Neutrophil (primary cell): ENCODE results near the gene ETV5.

Experiments used
- H3K27ac ChIP-seq: fragments of 200-600 bp; sonication (generic); 2 replicates; pipeline ENCODE4 v1.5.1; 2016; ENCODE audit warnings: mild to moderate bottlenecking, moderate library complexity
- H3K27me3 ChIP-seq: fragments of 200-600 bp; sonication (generic); 2 replicates; pipeline ENCODE4 v1.6.0; 2016; ENCODE audit warnings: mild to moderate bottlenecking
- H3K36me3 ChIP-seq: fragments of 200-600 bp; sonication (generic); 2 replicates; pipeline ENCODE4 v1.5.1; 2017
- H3K4me1 ChIP-seq, 2 experiments: fragments of 200-600 bp in 1 of 2; sonication (generic) in 1 of 2; 1 replicate in 1 of 2; 2 replicates in 1 of 2; pipeline versions ENCODE4 v1.5.1 to v1.6.1; 2013 to 2016; ENCODE audit warnings: low read depth in 1 of 2, low read length in 1 of 2, mild to moderate bottlenecking in 1 of 2, moderate library complexity in 1 of 2; ENCODE audit not compliant: control insufficient read depth in 1 of 2, insufficient read depth in 1 of 2
- H3K4me3 ChIP-seq, 2 experiments: fragments of 200-600 bp in 1 of 2; sonication (generic) in 1 of 2; 1 replicate in 1 of 2; 2 replicates in 1 of 2; pipeline ENCODE4 v1.5.1; 2013 to 2016; ENCODE audit warnings: low read depth in 1 of 2, low read length in 1 of 2, mild to moderate bottlenecking in 1 of 2, moderate library complexity in 1 of 2
- H3K9me3 ChIP-seq: fragments of 200-600 bp; sonication (generic); 2 replicates; pipeline ENCODE4 v1.5.1; 2016
- TF ChIP-seq, protein P1 (sequence below): fragments of 200-600 bp; sonication (generic); IDR thresholded peaks from 2 replicates; pipeline ENCODE4 v1.5.1; 2016; ENCODE audit warnings: antibody characterized with exemption

ETV5 gene

DNA sequence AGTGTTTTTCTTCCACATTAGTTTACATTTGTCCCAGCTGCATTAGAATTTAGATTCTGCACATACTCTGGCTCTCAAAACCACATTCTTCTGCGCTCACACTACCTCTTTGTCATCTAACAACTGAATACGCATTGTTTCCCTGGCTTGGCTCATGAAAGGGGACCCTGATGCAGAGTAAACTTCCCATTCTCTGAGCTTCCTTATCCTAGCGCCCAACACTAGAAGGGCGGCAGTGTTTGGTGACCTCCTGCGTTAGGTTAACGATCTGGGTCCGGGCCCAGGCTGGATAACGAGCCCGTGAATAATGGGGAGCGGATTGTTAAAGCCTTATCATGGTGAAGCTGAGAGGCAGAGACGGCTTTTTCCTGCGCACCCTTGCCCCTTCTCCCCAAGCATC is 63.9 kb downstream of the ETV5 start:
- no peaks in the 10 kb centered on the region for H3K36me3 ChIP-seq
- no peak overlapping the region for H3K27ac ChIP-seq
- H3K27me3 ChIP-seq: no peaks in the 10 kb centered on the region
- H3K4me1 ChIP-seq: no peaks in the 10 kb centered on the region
- H3K9me3 ChIP-seq: no peaks in the 10 kb centered on the region
- TF ChIP-seq, protein P1, sequence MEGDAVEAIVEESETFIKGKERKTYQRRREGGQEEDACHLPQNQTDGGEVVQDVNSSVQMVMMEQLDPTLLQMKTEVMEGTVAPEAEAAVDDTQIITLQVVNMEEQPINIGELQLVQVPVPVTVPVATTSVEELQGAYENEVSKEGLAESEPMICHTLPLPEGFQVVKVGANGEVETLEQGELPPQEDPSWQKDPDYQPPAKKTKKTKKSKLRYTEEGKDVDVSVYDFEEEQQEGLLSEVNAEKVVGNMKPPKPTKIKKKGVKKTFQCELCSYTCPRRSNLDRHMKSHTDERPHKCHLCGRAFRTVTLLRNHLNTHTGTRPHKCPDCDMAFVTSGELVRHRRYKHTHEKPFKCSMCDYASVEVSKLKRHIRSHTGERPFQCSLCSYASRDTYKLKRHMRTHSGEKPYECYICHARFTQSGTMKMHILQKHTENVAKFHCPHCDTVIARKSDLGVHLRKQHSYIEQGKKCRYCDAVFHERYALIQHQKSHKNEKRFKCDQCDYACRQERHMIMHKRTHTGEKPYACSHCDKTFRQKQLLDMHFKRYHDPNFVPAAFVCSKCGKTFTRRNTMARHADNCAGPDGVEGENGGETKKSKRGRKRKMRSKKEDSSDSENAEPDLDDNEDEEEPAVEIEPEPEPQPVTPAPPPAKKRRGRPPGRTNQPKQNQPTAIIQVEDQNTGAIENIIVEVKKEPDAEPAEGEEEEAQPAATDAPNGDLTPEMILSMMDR: no peak
- no peak overlapping the region for H3K4me3 ChIP-seq

DNA sequence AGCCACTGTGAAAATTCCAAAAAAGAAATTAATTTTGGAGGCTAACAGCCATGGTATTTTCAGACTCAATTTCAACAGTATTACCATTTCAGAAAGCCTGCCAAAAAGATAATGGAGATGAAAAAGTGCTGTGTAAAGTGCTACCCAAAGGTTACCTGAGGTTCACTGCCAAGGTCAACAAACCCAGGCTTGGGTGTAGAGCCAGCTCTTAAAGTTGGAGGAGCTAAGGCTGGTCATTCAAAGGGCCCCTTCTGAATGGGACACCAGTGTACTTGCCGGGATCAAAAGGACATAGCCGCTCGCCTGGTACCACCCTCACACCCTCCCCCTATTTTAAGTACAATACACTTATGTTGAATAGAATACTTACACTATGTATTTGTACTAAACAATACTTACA is 64.5 kb downstream of the ETV5 start:
- no peaks in the 10 kb centered on the region for H3K36me3 ChIP-seq
- H3K4me1 ChIP-seq: no peaks in the 10 kb centered on the region
- no peaks in the 10 kb centered on the region for H3K9me3 ChIP-seq
- H3K27me3 ChIP-seq: no peaks in the 10 kb centered on the region
- no peak overlapping the region for H3K27ac ChIP-seq
- TF ChIP-seq, protein P1: no peak
- no peak overlapping the region for H3K4me3 ChIP-seq

DNA sequence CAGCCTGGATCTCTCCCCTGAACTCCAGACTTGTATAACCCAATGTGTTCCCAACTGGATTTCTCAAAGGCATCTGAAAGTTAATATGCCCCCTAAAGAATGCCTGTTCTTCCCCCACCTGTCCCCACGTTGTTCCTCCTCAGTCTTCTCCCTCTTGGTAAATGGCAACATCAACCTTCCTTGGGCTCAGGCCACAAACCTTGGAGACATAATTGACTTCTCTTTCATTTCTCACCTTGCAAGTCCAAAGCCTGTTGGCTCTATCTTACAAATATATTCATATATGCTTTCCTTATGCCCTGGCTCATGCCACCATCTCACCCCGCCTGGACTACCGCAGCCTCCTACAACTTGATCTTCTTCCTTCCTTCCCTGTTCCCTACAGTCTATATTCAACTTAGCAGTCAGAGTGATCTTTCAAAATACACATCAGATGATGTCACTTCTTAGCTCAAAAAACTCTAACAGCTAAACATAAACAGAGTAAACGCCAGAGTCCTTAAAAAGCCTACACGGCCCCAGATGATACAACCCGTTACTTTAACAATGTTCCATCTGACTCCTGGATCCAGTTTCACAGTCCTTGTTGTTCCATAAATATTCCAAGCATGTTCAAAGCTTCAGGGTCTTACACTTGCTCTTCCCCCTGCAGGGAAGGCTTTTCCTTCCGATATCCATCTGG is 66.2 kb downstream of the ETV5 start:
- no peaks in the 10 kb centered on the region for H3K36me3 ChIP-seq
- TF ChIP-seq, protein P1: no peak
- no peak overlapping the region for H3K27ac ChIP-seq
- no peak overlapping the region for H3K4me3 ChIP-seq
- H3K9me3 ChIP-seq: no peaks in the 10 kb centered on the region
- no peaks in the 10 kb centered on the region for H3K27me3 ChIP-seq
- no peaks in the 10 kb centered on the region for H3K4me1 ChIP-seq

DNA sequence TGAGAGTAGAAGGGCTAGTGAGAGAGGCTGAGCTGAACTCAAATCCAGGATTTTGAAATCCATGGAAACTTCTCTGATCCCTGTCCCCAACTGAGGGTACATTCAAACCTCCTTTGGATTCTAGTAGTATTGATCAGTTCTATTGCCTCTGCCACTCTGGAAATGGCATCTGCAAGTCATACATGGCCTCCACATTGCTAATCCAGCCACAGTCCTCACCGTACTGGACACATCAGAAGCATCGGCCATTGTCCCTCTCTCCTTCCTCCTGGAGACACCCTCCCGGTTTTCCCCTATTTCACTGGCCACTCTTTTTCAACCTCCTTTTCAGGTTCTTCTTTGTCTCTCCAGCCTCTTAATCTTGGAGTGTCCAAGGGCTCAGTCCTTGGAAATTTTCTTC is 66.9 kb downstream of the ETV5 start:
- Histone ChIP-seq H3K27me3 (peaks cover under 1% of the 10 kb centered on the region), H3K4me1 (no peaks in the 10 kb centered on the region), H3K9me3 (no peaks in the 10 kb centered on the region), H3K36me3 (no peaks in the 10 kb centered on the region), H3K4me3 (no peak overlapping the region), H3K27ac (no peak overlapping the region)
- TF ChIP-seq, protein P1: no peak

DNA sequence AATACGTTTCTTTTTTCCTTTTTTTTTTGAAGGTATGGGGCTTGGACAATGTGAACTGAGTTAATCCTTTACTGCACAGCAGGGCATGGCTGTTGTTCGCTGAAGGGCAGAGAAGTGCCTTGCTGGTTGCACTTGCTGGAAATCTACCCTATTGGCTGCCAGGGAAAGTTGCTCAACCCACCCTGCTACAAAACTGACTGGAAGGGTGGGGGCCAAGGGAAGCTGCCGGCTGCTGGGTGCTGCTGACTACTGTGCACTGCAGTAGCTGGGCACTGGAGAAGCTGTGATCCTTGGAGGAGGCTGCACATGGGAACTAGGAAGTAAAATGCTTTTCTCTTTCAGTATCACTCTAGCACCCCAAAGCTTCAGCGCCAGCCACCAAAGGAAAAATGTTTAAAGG is 70.5 kb downstream of the ETV5 start:
- Histone ChIP-seq H3K36me3 (no peaks in the 10 kb centered on the region), H3K27me3 (peaks cover 3% of the 10 kb centered on the region), H3K4me1 (no peaks in the 10 kb centered on the region), H3K9me3 (no peaks in the 10 kb centered on the region), H3K4me3 (no peak overlapping the region), H3K27ac (no peak overlapping the region)
- TF ChIP-seq, protein P1: no peak

DNA sequence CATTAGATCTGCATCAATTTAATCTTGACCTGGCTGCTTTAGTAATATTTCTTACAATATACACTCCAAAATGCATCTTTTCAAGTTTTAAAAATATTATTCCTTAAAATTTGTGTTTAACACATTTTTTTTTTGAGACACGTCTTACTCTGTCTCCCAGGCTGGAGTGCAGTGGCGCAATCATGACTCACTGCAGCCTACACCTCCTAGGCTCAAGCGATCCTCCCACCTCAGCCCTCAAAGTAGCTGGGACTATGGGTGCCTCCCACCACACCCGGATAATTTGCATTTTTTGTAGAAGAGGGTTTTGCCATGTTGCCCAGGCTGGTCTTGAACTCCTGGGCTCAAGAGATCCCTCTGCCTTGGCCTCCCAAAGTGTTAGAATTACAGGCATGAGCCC is 73.6 kb downstream of the ETV5 start:
- Histone ChIP-seq H3K9me3 (no peaks in the 10 kb centered on the region), H3K27ac (no peak overlapping the region), H3K4me3 (no peak overlapping the region), H3K36me3 (no peaks in the 10 kb centered on the region), H3K27me3 (peaks cover 3% of the 10 kb centered on the region), H3K4me1 (no peaks in the 10 kb centered on the region)
- TF ChIP-seq, protein P1: no peak
